HL-60/S4 (cell line): Measurements from ENCODE around the gene NDFIP2.
"Not testable (repeated sequence)": the region's sequence is repeated elsewhere in the genome, so short reads cannot be mapped to it uniquely, and the experiment has no call there.

ENCODE experiments used
- in situ Hi-C: fragments of 300-500 bp; cut with MboI; formaldehyde crosslinking; loops from 2 replicates; pipeline ENCODE4 v1.14.3; 2022; ENCODE audit warnings: low sequenced_read_pairs

NDFIP2 gene

DNA sequence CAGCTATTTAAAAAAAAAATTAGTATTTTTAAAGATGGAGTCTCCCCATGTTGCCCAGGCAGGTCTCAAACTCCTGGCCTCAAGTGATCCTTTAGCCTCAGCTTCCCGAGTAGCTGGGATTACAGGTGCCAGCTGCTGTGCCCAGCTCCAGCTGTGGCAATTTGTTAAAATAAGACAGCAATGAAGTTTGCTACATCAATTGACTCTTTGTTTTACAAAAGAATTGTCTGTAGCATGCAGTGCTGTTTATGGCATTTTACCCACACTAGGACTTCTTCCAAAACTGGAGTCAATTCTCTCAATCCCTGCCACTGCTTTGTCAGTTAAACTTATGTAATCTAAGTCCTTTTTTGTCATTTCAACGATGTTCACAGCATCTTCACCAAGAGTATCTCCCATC, 49.3 kb downstream of the NDFIP2 start:
- in situ Hi-C loops = no loop called here

DNA sequence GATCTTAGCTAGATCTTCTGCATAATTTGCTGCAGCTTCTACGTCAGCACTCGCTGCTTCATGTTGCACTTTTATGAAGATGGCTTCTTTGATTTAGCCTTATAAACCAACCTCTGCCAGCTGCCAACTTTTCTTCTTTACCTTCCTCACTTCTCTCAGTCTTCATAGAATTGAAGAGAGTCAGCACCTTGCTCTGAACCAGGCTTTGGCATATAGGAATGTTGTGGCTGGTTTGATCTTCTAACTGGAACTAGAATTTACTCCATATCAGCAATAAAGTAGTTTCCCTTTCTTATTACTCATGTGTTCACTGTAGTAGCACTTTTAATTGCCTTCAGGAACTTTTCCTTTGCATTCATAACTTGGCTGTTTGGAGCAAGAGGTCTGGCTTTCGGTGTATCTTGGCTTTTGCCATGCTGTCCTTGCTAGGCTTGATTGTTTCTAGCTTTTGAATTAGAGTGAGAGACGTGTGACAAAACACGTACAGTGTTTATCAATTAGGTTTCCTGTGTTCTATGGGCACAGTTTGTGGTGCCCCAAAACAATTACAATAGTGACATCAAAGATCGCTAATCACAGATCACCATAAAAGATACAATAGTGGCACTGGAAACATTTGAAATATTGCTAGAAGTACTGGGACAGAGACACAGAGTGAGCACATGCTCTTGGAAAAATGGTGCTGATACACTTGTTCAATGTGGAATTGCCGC, 50.7 kb downstream of the NDFIP2 start:
- in situ Hi-C loops = no loop called here

DNA sequence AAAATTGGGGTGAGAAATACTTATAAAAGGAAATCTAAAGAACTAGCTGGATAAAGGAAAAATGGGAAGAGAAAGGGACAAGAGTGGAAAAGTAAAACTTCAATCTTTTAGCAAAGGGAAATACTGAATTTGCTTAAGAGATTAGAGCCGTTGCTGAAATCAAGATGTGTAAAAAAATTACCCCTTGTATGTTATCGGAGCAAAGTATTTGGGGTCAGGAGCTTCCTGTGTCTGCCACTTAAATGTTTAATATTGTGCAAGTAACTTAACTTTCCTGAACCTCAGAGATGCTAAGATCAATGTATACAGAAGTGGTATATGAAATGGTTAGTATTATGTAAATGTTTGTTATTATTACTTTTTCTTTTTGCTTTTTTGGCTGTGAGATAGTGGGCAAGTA, 51.6 kb downstream of the NDFIP2 start:
- in situ Hi-C loops = no loop called here

DNA sequence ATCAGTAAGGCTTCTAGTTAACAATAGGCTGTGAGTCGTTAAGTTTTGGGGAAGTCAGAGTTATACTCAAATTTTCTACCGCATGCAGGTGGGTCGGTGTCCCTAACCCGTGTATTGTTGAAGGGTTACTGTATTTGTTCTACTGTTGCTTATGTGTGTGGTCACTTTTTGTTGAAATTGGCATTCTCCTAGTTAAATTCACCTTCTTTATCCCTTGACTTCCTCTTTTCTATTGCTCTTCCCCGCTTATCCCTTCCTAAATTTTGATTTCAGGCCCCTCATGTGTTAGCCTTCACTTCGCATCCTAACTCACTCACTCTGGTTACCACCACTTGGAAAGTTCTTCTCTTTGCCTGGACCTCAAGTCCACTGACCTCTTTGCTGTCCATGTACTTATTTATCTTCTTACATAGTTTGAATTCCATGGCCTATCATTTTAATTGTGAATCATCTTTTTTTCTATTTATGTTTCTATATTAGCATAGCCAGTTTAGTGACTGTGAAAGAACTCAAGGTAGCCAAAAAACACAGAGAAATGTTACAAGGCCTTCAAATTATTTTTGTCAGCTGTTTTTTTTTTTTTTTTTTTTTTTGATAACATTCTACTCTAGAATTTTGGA, 52.9 kb downstream of the NDFIP2 start:
- in situ Hi-C loops = no loop called here

DNA sequence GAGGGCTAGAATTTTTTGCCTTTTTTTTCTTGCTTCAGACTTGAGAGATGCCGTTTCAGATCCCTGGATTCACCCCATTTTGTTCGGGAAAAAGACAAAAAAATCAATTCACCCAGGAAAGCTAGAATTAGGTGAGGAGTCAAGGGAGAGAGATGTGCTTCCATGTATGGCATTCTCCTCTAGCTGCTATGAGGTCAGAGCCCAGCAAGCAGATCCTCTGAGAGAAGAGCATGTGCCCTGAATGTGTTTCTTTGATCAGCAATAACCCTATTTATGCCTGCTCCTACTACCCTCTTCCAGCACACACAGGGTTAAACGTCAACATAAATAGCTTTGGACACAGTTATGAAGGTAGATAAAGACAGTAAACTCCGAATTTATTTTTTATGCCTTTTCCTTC, 53.6 kb downstream of the NDFIP2 start:
- in situ Hi-C loops = no loop called here

DNA sequence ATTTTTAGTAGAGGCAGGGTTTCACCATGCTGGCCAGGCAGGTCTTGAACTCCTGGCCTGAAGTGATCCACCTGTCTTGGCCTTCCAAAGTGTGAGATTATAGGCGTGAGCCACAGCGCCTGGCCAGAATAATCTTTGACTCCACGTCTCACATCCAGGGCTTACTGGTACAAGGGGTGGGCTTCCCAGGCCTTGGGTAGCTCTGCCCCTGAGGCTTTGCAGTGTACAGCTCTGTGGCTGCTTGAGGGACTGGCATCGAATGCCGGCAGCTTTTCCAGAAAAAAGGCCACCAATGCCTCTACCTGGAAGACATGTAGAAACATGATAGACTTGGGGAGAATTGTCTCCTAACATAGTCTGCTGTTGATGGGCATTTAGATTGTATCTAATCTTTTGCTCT, 57.8 kb downstream of the NDFIP2 start:
- in situ Hi-C loops = no loop called here

DNA sequence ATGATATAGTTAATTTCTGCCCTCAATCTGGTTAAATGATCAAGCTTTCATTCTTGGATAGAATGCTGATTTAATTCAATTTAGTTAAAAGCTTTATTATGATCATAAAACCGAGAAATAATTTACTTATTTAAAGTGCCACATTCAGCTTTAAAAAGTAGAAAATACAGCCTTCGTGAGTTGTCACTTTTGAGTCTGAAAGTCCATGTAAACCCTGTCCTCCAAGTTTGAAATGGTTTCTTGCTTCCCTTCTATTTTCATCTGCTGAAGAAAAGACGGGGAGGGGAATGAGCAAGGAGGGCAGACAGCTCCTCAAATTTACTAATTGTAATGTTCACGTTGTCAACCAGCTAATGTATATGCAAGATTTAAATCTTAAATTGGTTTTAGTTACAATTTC, 59.5 kb downstream of the NDFIP2 start:
- in situ Hi-C loops = loop anchor here (5.0 kb wide), 1 partner anchor 113 kb away; no protein-coding TSS in a partner anchor

DNA sequence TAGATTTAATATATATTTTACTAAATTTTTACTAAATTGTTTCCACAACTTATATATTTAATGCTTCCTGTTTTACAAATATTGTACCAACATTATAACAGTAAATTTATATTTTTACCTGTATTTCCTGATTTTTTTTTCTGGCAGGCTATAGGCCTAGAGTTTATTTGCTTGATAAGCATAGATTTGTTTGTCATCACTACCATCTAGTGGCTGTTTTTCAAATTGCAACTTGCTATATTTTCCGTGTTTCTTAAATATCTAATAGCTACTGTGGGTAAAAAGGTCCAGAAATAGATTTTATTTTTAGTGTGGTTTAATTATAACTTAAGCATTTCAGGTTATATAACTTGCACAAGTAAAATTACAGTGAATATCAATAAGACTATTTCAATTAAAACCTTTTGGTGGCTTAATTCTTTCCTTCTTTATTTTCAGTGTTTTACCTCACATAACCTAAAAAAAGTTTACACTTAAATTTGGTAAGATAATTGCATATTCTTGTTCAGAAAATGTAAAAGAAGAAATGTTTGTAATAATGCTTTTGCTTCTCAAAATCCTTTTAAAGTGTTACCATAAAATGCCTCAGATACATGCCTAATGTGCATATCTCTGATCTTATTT, 60.6 kb downstream of the NDFIP2 start:
- in situ Hi-C loops = loop anchor here (5.0 kb wide), 1 partner anchor 114 kb away; no protein-coding TSS in a partner anchor

DNA sequence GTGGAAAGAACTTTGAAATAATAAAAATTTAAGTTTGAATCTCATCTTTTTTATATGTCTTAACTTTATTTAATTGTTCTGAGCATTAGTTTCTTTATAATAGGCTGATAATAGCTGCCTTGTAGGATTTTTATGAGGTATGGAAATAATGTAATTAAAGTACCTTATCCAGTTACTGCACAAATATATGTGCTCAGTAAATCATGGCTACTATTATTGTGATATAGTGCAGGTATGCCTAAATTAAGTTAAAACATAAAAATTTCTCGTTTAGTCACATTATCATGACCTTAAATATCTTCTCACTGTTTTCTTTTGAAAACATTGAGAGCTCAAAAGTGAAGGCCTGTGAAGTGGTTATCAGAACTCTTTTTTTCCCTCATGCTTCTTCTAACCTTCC, 62.9 kb downstream of the NDFIP2 start:
- in situ Hi-C loops = loop anchor here (5.0 kb wide), 1 partner anchor 117 kb away; no protein-coding TSS in a partner anchor

DNA sequence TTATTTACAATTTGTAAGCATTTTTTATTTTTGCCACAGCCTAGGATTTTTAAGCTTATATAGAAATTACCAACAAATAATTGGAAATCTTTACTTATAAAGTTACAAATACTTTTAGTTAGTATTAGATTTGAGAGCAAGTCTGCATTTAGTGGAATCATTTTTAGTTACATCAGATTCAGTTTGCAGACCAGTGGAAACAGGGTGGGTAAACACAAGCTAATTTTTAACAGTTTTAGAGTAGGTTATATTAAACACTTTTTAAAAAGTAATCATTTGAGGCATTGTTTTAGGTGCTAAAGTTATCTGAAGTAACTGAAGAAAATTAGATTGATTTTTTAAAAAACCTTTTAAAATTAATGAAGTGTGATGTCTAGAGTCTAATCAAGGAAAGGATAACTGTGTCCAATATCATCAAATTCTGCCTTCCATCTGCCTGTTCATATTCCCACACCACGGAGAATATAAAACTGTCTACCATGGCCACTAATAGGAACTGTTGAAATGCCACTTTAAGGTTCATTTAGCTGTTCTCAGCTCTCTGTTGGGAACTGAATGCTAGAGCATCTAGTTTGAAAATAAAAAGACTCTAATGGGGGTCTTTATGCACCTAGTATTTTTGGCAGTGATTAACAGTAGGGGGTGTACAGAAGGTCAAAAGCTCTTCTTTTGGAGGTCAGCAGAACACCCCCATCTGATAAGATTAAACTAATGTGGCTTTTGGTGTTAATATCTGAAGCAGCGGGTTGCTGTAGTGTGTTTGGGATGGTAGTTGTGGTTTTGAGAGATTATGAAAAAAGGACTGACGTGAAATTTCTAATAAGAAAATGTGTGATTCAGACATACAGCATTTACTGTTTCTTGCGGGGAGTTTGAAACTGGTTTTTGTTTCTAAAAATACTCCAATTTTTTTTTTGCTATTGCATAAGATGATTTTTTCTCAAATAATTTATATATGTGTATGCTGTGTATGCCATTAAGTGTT, 66.5 kb downstream of the NDFIP2 start:
- in situ Hi-C loops = no loop called here

DNA sequence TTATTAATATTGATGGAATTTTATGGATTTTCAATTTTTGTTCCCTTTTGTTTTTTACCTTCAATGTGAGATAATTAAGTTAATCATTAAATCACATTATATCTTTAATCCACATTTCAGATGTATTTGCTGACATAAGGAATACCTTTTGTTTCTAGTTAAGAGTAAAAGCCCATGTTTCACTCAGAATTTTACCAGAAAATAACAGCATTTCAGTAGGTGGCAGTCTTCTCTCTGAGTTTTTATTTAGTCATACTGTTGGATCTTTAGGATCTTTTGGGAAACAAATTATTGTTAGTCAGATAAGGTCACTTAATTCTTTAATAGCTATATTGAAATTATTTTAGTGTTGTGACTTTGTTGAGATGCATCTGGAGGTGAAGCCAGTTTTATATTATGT, 67.9 kb downstream of the NDFIP2 start:
- in situ Hi-C loops = no loop called here

DNA sequence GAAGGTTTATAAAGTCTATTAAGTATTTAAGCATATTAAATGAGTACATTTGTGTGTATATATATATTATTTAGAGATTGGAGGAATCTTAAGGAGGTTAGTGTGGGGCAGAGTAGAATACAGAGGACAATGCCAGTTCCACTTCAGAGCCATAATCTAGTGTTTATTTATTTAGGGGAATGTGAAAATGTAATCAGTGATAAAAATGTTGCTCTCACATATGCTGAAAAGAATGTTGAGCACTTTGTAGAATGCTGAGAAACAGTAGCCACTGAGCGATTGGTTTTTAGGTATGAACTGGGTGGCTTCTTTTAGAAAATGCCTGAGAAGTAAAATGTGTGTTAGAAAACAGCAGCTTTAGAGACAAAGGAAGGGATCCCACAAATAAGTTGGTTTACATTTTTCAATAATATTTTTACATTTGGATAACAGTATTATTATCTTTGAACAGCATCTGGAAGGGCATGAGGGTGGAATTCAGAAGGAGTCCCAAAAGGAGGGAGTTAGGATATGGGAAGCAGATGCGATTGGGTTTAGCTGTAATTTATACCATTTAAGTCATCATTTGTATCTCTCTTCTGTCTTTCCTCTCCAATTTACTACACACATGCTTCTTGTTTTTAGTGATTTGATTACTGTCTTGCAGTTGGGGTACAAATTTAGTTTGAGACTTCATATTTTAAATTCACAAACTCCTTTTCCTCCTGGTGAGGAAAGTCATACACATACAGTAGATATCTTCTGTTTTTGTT, 68.6 kb downstream of the NDFIP2 start:
- in situ Hi-C loops = no loop called here

DNA sequence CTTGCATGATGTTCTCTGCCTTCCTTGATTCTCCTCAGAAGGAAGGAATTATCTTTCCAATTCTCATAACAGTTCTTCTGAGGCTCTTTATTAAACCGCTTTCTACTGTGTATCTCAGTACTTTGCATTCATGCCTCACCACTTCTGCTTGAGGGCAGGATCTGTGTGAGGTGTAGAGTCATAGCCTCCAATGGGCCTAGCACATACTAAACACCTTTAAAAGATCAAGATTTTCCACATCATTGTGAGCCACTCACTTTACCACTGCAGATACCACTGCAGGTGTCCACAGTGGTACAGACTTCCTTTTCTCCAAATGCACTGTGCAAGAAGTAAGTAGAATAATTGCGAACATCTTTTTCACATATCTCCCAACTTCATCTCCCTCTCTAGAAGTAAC, 76.7 kb downstream of the NDFIP2 start:
- in situ Hi-C loops = no loop called here

DNA sequence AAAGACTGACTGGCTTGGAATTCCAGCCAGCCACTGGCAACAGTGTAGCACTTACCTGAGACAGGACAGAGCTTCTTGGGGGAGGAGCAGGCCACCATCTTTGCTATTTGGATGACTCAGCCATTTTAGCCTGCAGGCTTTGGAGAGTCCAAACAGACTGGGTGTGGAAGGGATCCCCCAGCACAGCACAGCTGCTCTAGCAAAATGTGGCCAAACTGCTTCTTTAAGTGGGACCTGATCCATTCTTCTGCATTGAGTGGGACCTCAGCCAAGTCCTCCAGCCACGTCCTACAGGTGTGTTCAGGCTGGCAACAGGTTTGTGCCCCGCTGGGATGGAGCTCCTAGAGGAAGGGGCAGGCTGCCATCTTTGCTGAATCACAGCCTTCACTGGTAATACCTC, 80.0 kb downstream of the NDFIP2 start:
- in situ Hi-C loops = no loop called here

DNA sequence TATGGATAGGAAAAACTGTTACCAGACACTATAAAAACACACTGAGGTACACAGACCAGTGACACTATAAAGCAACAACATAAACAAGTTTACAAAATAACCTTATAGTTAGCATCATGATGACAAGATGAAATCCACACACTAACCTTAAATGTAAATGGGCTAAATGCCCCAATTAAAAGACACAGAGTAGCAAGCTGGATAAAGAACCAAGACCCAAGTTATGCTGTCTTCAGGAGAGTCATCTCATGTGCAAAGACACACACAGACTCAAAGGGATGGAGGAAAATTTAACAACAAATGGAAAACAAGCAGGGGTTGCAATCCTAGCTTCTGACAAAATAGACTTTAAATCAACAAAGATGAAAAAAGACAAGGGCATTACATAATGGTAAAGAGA, 81.6 kb downstream of the NDFIP2 start:
- in situ Hi-C loops = no loop called here

DNA sequence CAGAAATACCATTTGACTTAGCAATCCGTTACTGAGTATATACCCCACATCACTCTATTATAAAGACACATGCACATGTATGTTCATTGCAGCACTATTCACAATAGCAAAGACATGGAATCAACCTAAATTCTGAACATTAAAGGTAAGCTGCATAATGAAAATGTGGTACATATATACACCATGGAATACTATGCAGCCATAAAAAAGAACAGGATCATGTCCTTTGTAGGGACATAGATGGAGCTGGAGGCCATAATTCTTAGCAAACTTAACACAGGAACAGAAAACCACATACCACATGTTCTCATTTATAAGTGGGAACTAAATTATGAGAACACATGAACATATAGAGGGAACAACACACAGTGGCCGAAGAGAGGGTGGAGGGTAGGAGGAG, 85.2 kb downstream of the NDFIP2 start:
- in situ Hi-C loops = no loop called here

DNA sequence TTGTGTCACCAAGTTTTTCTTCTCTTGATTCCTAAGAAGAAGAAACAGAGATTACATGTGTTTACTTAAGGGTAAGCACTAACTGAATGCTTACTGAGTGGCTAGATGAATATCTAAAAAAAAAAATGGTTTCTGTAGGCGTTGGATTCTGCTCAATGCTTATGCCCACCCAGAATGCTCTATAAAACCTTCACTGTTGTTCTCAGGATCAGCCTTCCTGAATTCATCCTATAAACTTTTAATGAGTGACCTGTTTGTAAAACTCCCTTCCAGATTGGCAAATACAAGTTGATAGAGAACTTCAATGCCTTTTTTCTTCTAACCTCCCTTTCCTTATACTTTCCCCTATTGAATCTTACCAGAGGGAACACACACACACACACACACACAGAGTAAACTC, 90.2 kb downstream of the NDFIP2 start:
- in situ Hi-C loops = no loop called here

DNA sequence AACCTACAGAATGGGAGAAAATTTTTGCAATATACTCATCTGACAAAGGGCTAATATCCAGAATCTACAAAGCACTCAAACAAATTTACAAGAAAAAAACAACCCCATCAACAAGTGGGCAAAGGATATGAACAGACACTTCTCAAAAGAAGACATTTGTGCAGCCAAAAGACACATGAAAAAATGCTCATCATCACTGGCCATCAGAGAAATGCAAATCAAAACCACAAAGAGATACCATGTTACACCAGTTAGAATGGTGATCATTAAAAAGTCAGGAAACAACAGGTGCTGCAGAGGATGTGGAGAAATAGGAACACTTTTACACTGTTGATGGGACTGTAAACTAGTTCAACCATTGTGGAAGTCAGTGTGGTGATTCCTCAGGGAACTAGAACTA, 92.9 kb downstream of the NDFIP2 start:
- in situ Hi-C loops = not testable (repeated sequence)

DNA sequence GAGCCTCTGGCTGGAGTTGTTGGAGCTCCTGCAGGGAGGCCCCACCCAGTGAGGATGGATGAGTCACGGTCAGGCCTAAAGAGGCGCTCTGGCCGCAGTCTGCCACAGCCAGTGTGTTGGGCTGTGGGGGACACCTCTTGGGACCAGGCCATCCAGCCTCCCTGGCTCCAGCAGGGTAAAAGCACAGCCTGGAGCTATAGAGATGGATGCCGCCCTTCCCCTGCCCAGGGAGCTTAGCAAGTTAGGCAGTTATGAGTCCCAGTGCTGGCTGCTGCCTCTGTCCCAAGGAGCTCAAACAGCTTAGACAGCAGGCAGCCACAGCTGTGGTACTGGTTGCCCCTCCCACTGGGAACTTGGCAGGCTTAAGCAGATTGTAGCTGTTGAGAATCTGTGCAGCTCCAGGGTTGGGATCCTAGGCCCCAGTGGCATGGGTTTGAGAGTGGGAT, 100.9 kb downstream of the NDFIP2 start:
- in situ Hi-C loops = no loop called here

DNA sequence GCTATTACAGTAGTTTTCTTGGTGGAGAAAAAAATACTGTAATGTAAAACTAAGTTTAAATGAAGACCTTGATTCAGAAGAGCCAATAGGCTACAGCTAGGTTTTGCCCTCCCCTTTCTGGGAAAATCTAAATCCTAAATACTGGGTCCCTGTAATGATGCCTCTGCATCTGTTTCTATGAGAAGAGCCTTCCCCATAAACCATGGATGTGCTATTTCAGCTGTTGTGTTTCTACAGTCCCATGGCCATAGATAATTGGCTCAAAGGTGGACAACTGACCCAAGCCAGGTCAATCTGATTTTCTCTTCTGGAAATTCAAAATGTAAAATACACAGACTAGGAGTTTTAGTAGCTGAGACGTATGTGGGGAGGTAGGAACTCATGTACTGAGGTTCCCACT, 101.9 kb downstream of the NDFIP2 start:
- in situ Hi-C loops = no loop called here
